Left lung (tissue), 10 donors: ENCODE measurements around the gene LAG3. TPM values are rescaled to one million over a fixed set of nuclear protein-coding genes. Genes with fewer than 3 reads are reported as not detected.

Source experiments
- ATAC-seq: fragments of 200-7000 bp; cut with Tn5 transposase; one replicate; pipeline ENCODE4 v1.9.1; 2020; ENCODE audit warnings: moderate library complexity
- DNase-seq, 4 donors: peaks; one replicate each; pipeline ENCODE4 v3.0.0-alpha.2; 2013 to 2020
- H3K27ac ChIP-seq, 2 donors: fragments of 200-600 bp; sonication (generic) in 1 of 2; one replicate each; pipeline versions ENCODE4 v1.5.0 to v1.8.0; 2020 to 2021
- H3K27me3 ChIP-seq, 2 donors: fragments of 200-600 bp; sonication (generic) in 1 of 2; one replicate each; pipeline versions ENCODE4 v1.5.0 to v1.8.0; 2020 to 2021
- H3K36me3 ChIP-seq, 2 donors: fragments of 200-600 bp; sonication (generic) in 1 of 2; one replicate each; pipeline versions ENCODE4 v1.5.0 to v1.8.0; 2020 to 2021
- H3K4me1 ChIP-seq, 2 donors: fragments of 200-600 bp; one replicate each; pipeline ENCODE4 v1.8.0; 2021
- H3K4me3 ChIP-seq, 2 donors: fragments of 200-600 bp; sonication (generic) in 1 of 2; one replicate each; pipeline versions ENCODE4 v1.5.0 to v1.8.0; 2020 to 2021; ENCODE audit warnings: mild to moderate bottlenecking in 1 of 2
- H3K9me3 ChIP-seq, 2 donors: fragments of 200-600 bp; sonication (generic) in 1 of 2; one replicate each; pipeline versions ENCODE4 v1.5.0 to v1.8.0; 2020 to 2021
- intact Hi-C, 2 donors: fragments of 100-400 bp; cut with DNase I; formaldehyde crosslinking; loops; one replicate each; pipeline versions ENCODE4 v1.11.2 to v1.14.2; 2022
- polyA plus RNA-seq, 6 donors: library from polyadenylated mRNA; unstranded; fragments of 120-200 nt; gene quantifications; one replicate each; pipeline ENCODE4 v1.2.1, GENCODE V29; 2013; ENCODE audit not compliant: insufficient read length in 6 of 6
- total RNA-seq, 2 donors: library from RNA; stranded (reverse); fragmentation: NEBNext Ultra II Directional; extraction: Animal tissue kit (Norgen Biotek cat#: 25700); gene quantifications; one replicate each; pipeline ENCODE4 v1.2.1, GENCODE V29; 2021
- TF ChIP-seq, protein P1 (sequence below), 2 donors: fragments of 200-600 bp; sonication (generic) in 1 of 2; IDR thresholded peaks; one replicate each; pipeline versions ENCODE4 v1.5.0 to v1.8.0; 2021; ENCODE audit warnings: antibody characterized with exemption in 2 of 2
- donor health status: DM: no; HTN: yes; CAD: no.
- donor health status: DM: no; HTN: no; CAD: no.

LAG3 gene
- total and polyA plus RNA-seq, 8 donors, result 0.79 to 3.0 (median 1.7) TPM

GRCh38 chr12:6750506-6750905 is 21.8 kb upstream of the LAG3 start:
- H3K9me3 ChIP-seq, result no peaks in the 10 kb centered on the region
- intact Hi-C loops, result no loop called here
- no peak overlapping the region for H3K27ac ChIP-seq
- TF ChIP-seq, protein P1, sequence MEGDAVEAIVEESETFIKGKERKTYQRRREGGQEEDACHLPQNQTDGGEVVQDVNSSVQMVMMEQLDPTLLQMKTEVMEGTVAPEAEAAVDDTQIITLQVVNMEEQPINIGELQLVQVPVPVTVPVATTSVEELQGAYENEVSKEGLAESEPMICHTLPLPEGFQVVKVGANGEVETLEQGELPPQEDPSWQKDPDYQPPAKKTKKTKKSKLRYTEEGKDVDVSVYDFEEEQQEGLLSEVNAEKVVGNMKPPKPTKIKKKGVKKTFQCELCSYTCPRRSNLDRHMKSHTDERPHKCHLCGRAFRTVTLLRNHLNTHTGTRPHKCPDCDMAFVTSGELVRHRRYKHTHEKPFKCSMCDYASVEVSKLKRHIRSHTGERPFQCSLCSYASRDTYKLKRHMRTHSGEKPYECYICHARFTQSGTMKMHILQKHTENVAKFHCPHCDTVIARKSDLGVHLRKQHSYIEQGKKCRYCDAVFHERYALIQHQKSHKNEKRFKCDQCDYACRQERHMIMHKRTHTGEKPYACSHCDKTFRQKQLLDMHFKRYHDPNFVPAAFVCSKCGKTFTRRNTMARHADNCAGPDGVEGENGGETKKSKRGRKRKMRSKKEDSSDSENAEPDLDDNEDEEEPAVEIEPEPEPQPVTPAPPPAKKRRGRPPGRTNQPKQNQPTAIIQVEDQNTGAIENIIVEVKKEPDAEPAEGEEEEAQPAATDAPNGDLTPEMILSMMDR (IDR thresholded peaks at IDR 0.05), result no peak
- H3K4me1 ChIP-seq, result peaks cover 10 to 43% of the 10 kb centered on the region in 2 donors
- peaks cover 9 to 59% of the 10 kb centered on the region in 2 donors for H3K36me3 ChIP-seq
- ATAC-seq, result no peak
- H3K4me3 ChIP-seq, result no peak overlapping the region
- H3K27me3 ChIP-seq, result no peaks in the 10 kb centered on the region
- DNase-seq, result no peak

GRCh38 chr12:6751767-6752166 is 20.6 kb upstream of the LAG3 start:
- H3K27me3 ChIP-seq, result no peaks in the 10 kb centered on the region
- TF ChIP-seq, protein P1 (IDR thresholded peaks at IDR 0.05), result no peak
- H3K9me3 ChIP-seq, result no peaks in the 10 kb centered on the region
- intact Hi-C loops, result no loop called here
- no peak overlapping the region for H3K27ac ChIP-seq
- peaks cover 10 to 36% of the 10 kb centered on the region in 2 donors for H3K4me1 ChIP-seq
- peaks cover 9 to 52% of the 10 kb centered on the region in 2 donors for H3K36me3 ChIP-seq
- peak overlapping the region; percentile 94 to 98 for H3K4me3 ChIP-seq
- ATAC-seq, result no peak
- no peak for DNase-seq

DNA sequence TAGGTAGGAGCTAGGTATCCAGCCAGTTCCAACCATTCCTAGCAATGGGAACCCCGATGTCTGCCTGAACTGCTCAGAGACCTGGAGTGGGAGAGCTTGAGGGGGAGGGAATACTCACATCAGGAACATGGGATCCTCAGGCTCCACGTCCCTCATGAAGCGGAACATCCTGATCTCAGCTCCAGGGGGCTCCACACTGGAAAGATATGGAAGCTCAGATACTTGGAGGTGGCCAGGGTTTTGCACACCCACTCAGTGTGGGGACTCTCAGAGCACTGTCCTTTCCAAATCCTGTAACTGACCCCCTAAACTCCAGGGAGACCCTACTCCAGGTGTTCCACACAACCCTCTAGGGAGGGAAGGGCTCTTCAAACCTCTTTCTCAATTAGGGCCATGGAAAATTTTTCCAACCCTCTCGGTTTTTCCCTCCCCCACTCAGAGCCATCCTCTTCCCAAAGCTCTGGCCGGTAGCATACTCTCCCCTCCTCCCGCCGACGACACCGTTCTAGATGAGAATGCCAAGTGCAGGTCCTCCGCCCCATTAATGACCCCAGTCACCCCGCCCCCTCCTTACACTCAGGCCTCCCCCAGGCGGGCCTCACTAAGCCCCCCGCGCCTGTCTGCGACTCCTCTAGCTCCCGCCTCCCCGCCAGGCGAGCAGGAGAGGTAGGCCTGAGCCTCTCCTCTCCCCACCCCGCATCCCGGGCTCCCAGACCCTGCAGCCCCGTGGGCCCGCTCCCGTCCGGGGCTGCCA is 20.0 kb upstream of the LAG3 start:
- H3K27me3 ChIP-seq, result no peaks in the 10 kb centered on the region
- intact Hi-C loops, result no loop called here
- peak in 2 of 4 donors; percentile 47 to 56 for DNase-seq

DNA sequence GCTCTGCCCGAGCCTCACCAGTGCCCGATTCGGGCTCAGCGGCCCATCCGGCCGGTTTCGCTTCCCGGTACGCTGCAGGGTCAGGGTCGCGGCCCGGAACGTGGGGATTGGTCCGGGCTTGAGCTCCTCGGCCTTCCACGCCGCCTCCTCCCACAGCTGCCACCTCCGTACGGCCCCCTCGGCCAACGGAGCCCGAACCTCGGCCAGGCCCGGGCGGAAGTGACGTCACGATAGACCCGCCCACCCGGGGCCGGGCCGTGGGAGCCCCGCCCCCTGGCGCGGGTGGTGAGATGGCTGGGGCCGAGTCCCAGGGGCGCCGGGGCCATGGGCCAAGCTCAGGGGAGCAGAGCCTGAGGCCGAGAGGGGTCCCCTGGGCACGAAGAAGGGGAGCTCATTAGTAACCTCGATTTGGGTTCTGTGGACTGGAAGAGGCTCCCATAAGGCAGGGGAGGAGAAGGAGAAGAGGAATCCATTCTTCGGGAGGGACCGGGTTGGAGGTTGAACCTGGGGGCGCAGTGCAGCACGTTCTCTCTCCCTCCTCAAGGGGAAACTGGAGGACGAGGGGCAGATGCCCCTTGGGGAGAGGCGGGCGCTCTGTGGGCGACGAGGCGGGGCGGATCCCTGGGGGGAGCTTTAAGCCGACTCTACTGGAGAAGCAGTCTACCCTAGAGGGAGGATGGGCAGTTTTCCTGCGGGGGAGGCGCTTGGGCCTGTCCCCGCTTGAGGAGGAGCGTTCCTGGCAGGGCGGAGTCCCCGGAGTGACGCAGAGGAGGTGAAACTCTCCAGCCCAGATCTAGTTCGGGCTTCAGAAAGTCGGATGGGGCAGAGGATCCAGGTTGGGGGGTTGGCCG is 19.2 kb upstream of the LAG3 start, which contains the start of gene MLF2:
TSS of gene MLF2 (minus strand) at position 221 of the 851 bp plus-strand sequence. CDS start 807 bp downstream, outside the sequence.
- peak; percentile 99 to 100 (median 99) for DNase-seq
- Histone ChIP-seq H3K27me3 (no peaks in the 10 kb centered on the region), H3K4me1 (peaks cover 10 to 36% of the 10 kb centered on the region in 2 donors), H3K4me3 (peak within 1 kb of the TSS; percentile 94 to 98), H3K27ac (peak within 1 kb of the TSS; percentile 98 to 99), H3K9me3 (no peaks in the 10 kb centered on the region), H3K36me3 (peaks cover 9 to 38% of the 10 kb centered on the region in 2 donors)
- intact Hi-C loops, result no loop called here
- ATAC-seq, result peak; percentile 95
- TF ChIP-seq, protein P1 (IDR thresholded peaks at IDR 0.05), result peak; percentile 96 to 98

More for the DNA sequence above, 20.0 kb upstream of the LAG3 start:
- peak overlapping the region; percentile 94 to 98 for H3K4me3 ChIP-seq
- peaks cover 10 to 36% of the 10 kb centered on the region in 2 donors for H3K4me1 ChIP-seq
- no peaks in the 10 kb centered on the region for H3K9me3 ChIP-seq
- TF ChIP-seq, protein P1 (IDR thresholded peaks at IDR 0.05), result peak in 1 of 2 donors; percentile 9
- H3K27ac ChIP-seq, result peak overlapping the region; percentile 98 to 99
- H3K36me3 ChIP-seq, result peaks cover 9 to 46% of the 10 kb centered on the region in 2 donors
- ATAC-seq, result peak; percentile 26
